ENCODE data around the gene PITPNM2.

DNA sequence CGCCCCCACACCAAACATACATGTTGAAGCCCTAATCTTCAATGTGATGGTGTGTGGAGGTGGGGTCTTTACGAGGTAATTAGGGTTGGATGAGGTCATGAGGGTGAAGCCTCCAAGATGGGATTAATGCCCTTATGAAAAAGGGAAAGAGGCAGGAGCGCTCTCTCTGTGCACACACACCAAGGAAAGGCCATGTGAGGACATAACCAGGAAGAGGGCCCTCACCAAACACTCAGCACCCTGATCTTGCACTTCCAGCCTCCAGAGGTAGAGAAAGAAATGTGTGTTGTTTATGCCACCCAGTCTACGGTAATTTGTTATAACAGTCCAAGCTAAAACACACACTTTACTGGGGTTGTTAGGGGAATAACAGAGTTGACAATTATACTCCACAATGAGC lies 14.6 kb upstream of the PITPNM2 start:
- no peak for TF ChIP-seq POLR2A (IDR thresholded peaks at IDR 0.05)
- TF ChIP-seq, protein P1, sequence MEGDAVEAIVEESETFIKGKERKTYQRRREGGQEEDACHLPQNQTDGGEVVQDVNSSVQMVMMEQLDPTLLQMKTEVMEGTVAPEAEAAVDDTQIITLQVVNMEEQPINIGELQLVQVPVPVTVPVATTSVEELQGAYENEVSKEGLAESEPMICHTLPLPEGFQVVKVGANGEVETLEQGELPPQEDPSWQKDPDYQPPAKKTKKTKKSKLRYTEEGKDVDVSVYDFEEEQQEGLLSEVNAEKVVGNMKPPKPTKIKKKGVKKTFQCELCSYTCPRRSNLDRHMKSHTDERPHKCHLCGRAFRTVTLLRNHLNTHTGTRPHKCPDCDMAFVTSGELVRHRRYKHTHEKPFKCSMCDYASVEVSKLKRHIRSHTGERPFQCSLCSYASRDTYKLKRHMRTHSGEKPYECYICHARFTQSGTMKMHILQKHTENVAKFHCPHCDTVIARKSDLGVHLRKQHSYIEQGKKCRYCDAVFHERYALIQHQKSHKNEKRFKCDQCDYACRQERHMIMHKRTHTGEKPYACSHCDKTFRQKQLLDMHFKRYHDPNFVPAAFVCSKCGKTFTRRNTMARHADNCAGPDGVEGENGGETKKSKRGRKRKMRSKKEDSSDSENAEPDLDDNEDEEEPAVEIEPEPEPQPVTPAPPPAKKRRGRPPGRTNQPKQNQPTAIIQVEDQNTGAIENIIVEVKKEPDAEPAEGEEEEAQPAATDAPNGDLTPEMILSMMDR (IDR thresholded peaks at IDR 0.05), result no peak
